GM19455 (cell line): Measurements from ENCODE around the gene CFAP157.

Experiments
- ATAC-seq: cut with Tn5 transposase; IDR thresholded peaks from one replicate; pipeline ENCODE4 v1.9.1; 2021; ENCODE audit not compliant: unreplicated experiment

Gene CFAP157

GRCh38 chr9:127714951-127715469 is 8.2 kb downstream of the CFAP157 start:
- ATAC-seq: peak; percentile 10

GRCh38 chr9:127715470-127716337 is 8.9 kb downstream of the CFAP157 start, which contains the start of the genes PTRH1 and TTC16:
Gene PTRH1, minus strand, starts transcription at chr9:127715663. Its CDS starts 24 bp downstream, at chr9:127715639.
Gene TTC16, plus strand, starts transcription at chr9:127716079. Its CDS starts 67 bp downstream, at chr9:127716146.
- peak; percentile 94 for ATAC-seq

GRCh38 chr9:127716412-127716811 is 9.6 kb downstream of the CFAP157 start:
- no peak for ATAC-seq

GRCh38 chr9:127717766-127718165 is 11.0 kb downstream of the CFAP157 start:
- ATAC-seq: no peak

GRCh38 chr9:127720031-127720864 is 13.5 kb downstream of the CFAP157 start:
- ATAC-seq: no peak

- no peak for ATAC-seq
These were observed 14.1 kb downstream of the CFAP157 start for GRCh38 chr9:127720865-127721227.

- ATAC-seq: no peak
These were observed 14.6 kb downstream of the CFAP157 start for GRCh38 chr9:127721391-127721821.

GRCh38 chr9:127722055-127722745 is 15.4 kb downstream of the CFAP157 start:
- no peak for ATAC-seq

GRCh38 chr9:127723013-127723412 is 16.2 kb downstream of the CFAP157 start:
- no peak for ATAC-seq

GRCh38 chr9:127723444-127723843 is 16.7 kb downstream of the CFAP157 start:
- ATAC-seq: no peak

- no peak for ATAC-seq
These were observed 17.2 kb downstream of the CFAP157 start for GRCh38 chr9:127724012-127724411.

GRCh38 chr9:127726871-127727270 is 20.1 kb downstream of the CFAP157 start:
- no peak for ATAC-seq

- ATAC-seq: no peak
These were observed 22.0 kb downstream of the CFAP157 start for GRCh38 chr9:127728808-127729207.

GRCh38 chr9:127729522-127730256 is 22.9 kb downstream of the CFAP157 start:
- ATAC-seq: no peak

GRCh38 chr9:127730262-127730661 is 23.5 kb downstream of the CFAP157 start:
- no peak for ATAC-seq

GRCh38 chr9:127730799-127731410 is 24.1 kb downstream of the CFAP157 start:
- no peak for ATAC-seq

GRCh38 chr9:127731938-127732337 is 25.1 kb downstream of the CFAP157 start:
- ATAC-seq: no peak

- ATAC-seq: no peak
These were observed 25.7 kb downstream of the CFAP157 start for GRCh38 chr9:127732444-127732843.

GRCh38 chr9:127733614-127734013 is 26.8 kb downstream of the CFAP157 start:
- no peak for ATAC-seq

- no peak for ATAC-seq
These were observed 27.5 kb downstream of the CFAP157 start for GRCh38 chr9:127734247-127734746.
